ENCODE measurements around the gene GTPBP10.

The GTPBP10 gene

GRCh38 chr7:90351987-90352386, 5.5 kb downstream of the GTPBP10 start:
- no peak for DNase-seq (ENCODE audit: low read depth in 2 of 2, low spot score in 1 of 2)

GRCh38 chr7:90383422-90383821, 36.9 kb downstream of the GTPBP10 start:
- DNase-seq (ENCODE audit: low read depth in 2 of 2, low spot score in 1 of 2): no peak

GRCh38 chr7:90383861-90384260, 37.3 kb downstream of the GTPBP10 start:
- DNase-seq (ENCODE audit: low read depth in 2 of 2, low spot score in 1 of 2): no peak

- no peak for DNase-seq (ENCODE audit: low read depth in 2 of 2, low spot score in 1 of 2)
Observed at GRCh38 chr7:90384433-90384832, 37.9 kb downstream of the GTPBP10 start.

GRCh38 chr7:90387470-90388240, 41.1 kb downstream of the GTPBP10 start:
- no peak for DNase-seq (ENCODE audit: low read depth in 2 of 2, low spot score in 1 of 2)

- no peak for DNase-seq (ENCODE audit: low read depth in 2 of 2, low spot score in 1 of 2)
Observed at GRCh38 chr7:90390926-90391325, 44.4 kb downstream of the GTPBP10 start.

GRCh38 chr7:90391488-90391887, 45.0 kb downstream of the GTPBP10 start:
- no peak for DNase-seq (ENCODE audit: low read depth in 2 of 2, low spot score in 1 of 2)

GRCh38 chr7:90396420-90396819, 49.9 kb downstream of the GTPBP10 start:
- DNase-seq (ENCODE audit: low read depth in 2 of 2, low spot score in 1 of 2): no peak

GRCh38 chr7:90401989-90402388, 55.5 kb downstream of the GTPBP10 start:
- DNase-seq (ENCODE audit: low read depth in 2 of 2, low spot score in 1 of 2): no peak

- DNase-seq (ENCODE audit: low read depth in 2 of 2, low spot score in 1 of 2): no peak
Observed at GRCh38 chr7:90402785-90403173, 56.3 kb downstream of the GTPBP10 start.

- DNase-seq (ENCODE audit: low read depth in 2 of 2, low spot score in 1 of 2): peak; percentile 33 to 39
Observed at GRCh38 chr7:90403174-90404113, 56.9 kb downstream of the GTPBP10 start, which contains the start of gene CLDN12. CLDN12 (plus strand) TSS chr7:90403461; CDS start chr7:90412677, 9,216 bp downstream.

GRCh38 chr7:90404777-90405176, 58.3 kb downstream of the GTPBP10 start:
- DNase-seq (ENCODE audit: low read depth in 2 of 2, low spot score in 1 of 2): no peak

- DNase-seq (ENCODE audit: low read depth in 2 of 2, low spot score in 1 of 2): no peak
Observed at GRCh38 chr7:90407484-90407821, 60.9 kb downstream of the GTPBP10 start.

- no peak for DNase-seq (ENCODE audit: low read depth in 2 of 2, low spot score in 1 of 2)
Observed at GRCh38 chr7:90408142-90408541, 61.6 kb downstream of the GTPBP10 start.

- DNase-seq (ENCODE audit: low read depth in 2 of 2, low spot score in 1 of 2): no peak
Observed at GRCh38 chr7:90409667-90410066, 63.2 kb downstream of the GTPBP10 start.

- no peak for DNase-seq (ENCODE audit: low read depth in 2 of 2, low spot score in 1 of 2)
Observed at GRCh38 chr7:90411510-90411909, 65.0 kb downstream of the GTPBP10 start.

GRCh38 chr7:90412458-90413184, 66.1 kb downstream of the GTPBP10 start:
- DNase-seq (ENCODE audit: low read depth in 2 of 2, low spot score in 1 of 2): no peak

GRCh38 chr7:90413185-90413528, 66.6 kb downstream of the GTPBP10 start:
- no peak for DNase-seq (ENCODE audit: low read depth in 2 of 2, low spot score in 1 of 2)

- no peak for DNase-seq (ENCODE audit: low read depth in 2 of 2, low spot score in 1 of 2)
Observed at GRCh38 chr7:90421651-90422050, 75.1 kb downstream of the GTPBP10 start.

GRCh38 chr7:90424720-90425119, 78.2 kb downstream of the GTPBP10 start:
- no peak for DNase-seq (ENCODE audit: low read depth in 2 of 2, low spot score in 1 of 2)

- no peak for DNase-seq (ENCODE audit: low read depth in 2 of 2, low spot score in 1 of 2)
Observed at GRCh38 chr7:90425376-90425775, 78.9 kb downstream of the GTPBP10 start.
